ENCODE results near the gene PDE10A. TPM values are rescaled to one million over a fixed set of nuclear protein-coding genes. Genes with fewer than 3 reads are reported as not detected.
A peak's percentile ranks its signal among the peaks of the same experiment; 100 is the strongest.

PDE10A gene
- total and polyA plus RNA-seq, 12 donors = 6.8 to 20.4 (median 14.2) TPM

DNA sequence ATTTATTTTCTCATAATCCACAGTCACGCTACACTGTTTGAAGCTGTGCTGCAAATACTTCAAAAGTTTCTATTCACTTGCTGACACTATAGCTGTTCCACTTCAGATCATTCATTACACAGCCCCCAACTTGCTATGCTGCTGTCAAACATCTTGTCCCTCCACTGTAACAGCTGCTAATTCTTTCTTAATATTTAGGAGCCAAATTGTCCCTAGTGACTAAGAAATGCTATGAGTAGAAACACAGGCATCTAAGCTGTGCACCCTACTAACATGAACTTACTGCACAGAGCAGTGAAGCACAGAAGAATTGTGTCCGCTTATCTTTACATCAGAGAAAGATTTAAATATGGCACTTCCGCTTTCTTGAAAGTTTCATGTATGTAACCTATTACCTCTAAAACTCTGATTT, 91.3 kb downstream of the PDE10A start:
- TF ChIP-seq, protein P1, sequence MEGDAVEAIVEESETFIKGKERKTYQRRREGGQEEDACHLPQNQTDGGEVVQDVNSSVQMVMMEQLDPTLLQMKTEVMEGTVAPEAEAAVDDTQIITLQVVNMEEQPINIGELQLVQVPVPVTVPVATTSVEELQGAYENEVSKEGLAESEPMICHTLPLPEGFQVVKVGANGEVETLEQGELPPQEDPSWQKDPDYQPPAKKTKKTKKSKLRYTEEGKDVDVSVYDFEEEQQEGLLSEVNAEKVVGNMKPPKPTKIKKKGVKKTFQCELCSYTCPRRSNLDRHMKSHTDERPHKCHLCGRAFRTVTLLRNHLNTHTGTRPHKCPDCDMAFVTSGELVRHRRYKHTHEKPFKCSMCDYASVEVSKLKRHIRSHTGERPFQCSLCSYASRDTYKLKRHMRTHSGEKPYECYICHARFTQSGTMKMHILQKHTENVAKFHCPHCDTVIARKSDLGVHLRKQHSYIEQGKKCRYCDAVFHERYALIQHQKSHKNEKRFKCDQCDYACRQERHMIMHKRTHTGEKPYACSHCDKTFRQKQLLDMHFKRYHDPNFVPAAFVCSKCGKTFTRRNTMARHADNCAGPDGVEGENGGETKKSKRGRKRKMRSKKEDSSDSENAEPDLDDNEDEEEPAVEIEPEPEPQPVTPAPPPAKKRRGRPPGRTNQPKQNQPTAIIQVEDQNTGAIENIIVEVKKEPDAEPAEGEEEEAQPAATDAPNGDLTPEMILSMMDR (IDR thresholded peaks at IDR 0.05) = no peak
- H3K27me3 ChIP-seq = no peaks in the 10 kb centered on the region
- peaks cover 0 to 5% (median 0%) of the 10 kb centered on the region in 11 donors for H3K9me3 ChIP-seq
- H3K4me1 ChIP-seq = peaks cover 0 to 51% (median 26%) of the 10 kb centered on the region in 9 donors
- intact Hi-C loops (cut with DNase I) = loop anchor here in 2 of 10 donors (5.0 kb wide), 2 partner anchors 76 to 91 kb away; partner anchors contain the start of gene PDE10A (in 1 of the 2)
- ATAC-seq = peak in 1 of 8 donors; percentile 11
- 84 to 87% methylated on average over 3 of the region's 3 CpGs for WGBS, 2 donors
- H3K27ac ChIP-seq = no peak overlapping the region
- no peaks in the 10 kb centered on the region for H3K36me3 ChIP-seq
- no peak for DNase-seq
- no peak overlapping the region for H3K4me3 ChIP-seq

DNA sequence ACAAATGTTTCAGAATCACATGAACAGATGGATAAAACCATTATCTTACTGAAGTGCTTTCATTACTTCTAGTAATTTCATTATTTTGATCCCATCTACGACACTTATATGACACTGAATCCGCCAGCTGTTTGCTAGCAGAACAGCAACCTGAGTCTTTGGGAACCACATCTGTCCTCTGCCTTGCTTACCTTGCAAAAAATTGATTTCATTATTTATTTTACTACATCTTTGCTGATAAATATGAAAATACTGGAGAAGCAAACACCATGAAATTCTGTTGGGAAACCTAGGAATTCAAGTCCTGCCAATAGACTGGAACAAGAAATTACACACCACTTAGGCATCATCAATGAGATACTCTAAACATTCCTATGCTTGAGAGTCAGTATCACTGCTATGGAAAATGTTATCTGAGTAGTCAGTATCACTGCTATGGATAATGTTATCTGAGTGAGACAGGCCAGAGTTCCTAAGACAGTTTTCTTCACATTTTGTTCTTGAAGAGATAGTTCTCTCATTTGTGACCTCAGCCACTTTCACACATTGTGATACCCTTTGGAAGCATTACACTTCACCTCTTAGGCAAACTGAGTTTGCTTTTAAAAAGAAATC, 91.9 kb downstream of the PDE10A start:
- intact Hi-C loops (cut with DNase I) = loop anchor here in 2 of 10 donors (5.0 kb wide), 2 partner anchors 76 to 91 kb away; partner anchors contain the start of gene PDE10A (in 1 of the 2)
- TF ChIP-seq, protein P1 (IDR thresholded peaks at IDR 0.05) = no peak
- peaks cover 0 to 51% (median 26%) of the 10 kb centered on the region in 9 donors for H3K4me1 ChIP-seq
- ATAC-seq (peak in 1 of 8 donors; percentile 15), DNase-seq (no peak)
- 70 to 98% methylated on average over 2 of the region's 2 CpGs for WGBS, 2 donors
- no peak overlapping the region for H3K4me3 ChIP-seq
- no peaks in the 10 kb centered on the region for H3K36me3 ChIP-seq
- peaks cover 0 to 5% (median 0%) of the 10 kb centered on the region in 11 donors for H3K9me3 ChIP-seq
- H3K27me3 ChIP-seq = no peaks in the 10 kb centered on the region
- no peak overlapping the region for H3K27ac ChIP-seq

DNA sequence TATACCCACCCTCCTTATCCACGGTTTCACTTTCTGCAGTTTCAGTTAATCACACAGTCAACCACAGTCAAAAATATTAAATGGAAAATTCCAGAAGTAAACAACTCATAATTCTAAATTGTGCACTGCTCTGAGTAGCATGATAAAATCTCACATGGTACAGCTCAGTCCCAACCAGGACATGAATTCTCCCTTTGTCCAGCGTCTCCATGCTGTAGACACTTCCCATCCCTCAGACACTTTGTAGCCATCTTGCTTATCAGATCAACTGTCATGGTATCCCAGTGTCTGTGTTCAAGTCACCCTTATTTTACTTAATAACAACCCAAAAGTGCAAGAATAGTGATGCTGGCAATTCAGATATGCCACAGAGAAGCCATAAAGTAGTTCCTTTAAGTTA, 94.7 kb downstream of the PDE10A start:
- no peak for DNase-seq
- peaks cover 0 to 21% (median 0%) of the 10 kb centered on the region in 11 donors for H3K9me3 ChIP-seq
- ATAC-seq = no peak
- H3K36me3 ChIP-seq = no peaks in the 10 kb centered on the region
- no peak overlapping the region for H3K27ac ChIP-seq
- intact Hi-C loops (cut with DNase I) = no loop called here
- TF ChIP-seq, protein P1 (IDR thresholded peaks at IDR 0.05) = no peak
- WGBS, 2 donors = 67 to 77% methylated on average over 2 of the region's 2 CpGs
- peaks cover 0 to 32% (median 10%) of the 10 kb centered on the region in 9 donors for H3K4me1 ChIP-seq
- no peaks in the 10 kb centered on the region for H3K27me3 ChIP-seq
- H3K4me3 ChIP-seq = no peak overlapping the region

DNA sequence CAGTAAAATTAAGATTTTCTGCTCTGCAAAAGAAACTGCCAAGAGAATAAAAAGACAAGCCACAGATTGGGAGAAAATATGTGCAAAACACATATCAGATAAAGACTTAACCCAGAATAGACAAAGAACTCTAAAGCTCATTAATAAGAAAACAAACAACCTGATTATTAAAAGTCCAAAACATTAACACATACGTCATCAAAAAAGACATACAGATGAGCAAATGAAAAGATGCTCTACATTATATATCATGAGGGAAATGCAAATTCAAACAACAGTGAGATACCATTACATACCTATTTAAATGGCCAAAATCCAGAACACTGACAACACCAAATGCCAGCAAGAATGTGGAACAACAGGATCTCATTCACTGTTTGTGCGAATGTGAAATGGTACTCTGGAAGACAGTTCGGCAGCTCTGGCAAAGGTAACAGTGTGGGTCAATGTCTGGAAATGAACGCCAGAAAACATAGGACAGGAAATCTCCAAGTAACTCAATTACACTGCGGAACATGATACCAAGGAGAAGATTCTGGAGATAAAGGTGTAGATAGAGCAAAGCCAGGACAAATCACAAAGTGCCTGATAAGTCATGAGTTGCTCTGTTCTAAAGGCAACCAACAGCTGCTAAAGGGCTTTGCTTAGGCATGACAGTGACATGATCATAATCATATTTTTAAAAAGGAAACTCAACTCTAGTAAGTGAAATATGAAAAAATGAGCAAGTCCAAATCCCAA, 96.8 kb downstream of the PDE10A start:
- Histone ChIP-seq H3K36me3 (no peaks in the 10 kb centered on the region), H3K27me3 (no peaks in the 10 kb centered on the region), H3K9me3 (peaks cover 0 to 21% (median 0%) of the 10 kb centered on the region in 11 donors), H3K4me1 (peaks cover 0 to 15% (median 0%) of the 10 kb centered on the region in 9 donors), H3K27ac (no peak overlapping the region), H3K4me3 (no peak overlapping the region)
- 77 to 90% methylated on average over 5 of the region's 5 CpGs for WGBS, 2 donors
- TF ChIP-seq, protein P1 (IDR thresholded peaks at IDR 0.05) = no peak
- no peak for DNase-seq
- peak in 1 of 8 donors; percentile 59 for ATAC-seq
- intact Hi-C loops (cut with DNase I) = no loop called here
